GM19023 (cell line): Measurements from ENCODE around the gene PPP2R2C.

Source experiments
- ATAC-seq: cut with Tn5 transposase; IDR thresholded peaks from one replicate; pipeline ENCODE4 v1.9.1; 2021; ENCODE audit warnings: mild to moderate bottlenecking, moderate library complexity; ENCODE audit not compliant: unreplicated experiment

The PPP2R2C gene

DNA sequence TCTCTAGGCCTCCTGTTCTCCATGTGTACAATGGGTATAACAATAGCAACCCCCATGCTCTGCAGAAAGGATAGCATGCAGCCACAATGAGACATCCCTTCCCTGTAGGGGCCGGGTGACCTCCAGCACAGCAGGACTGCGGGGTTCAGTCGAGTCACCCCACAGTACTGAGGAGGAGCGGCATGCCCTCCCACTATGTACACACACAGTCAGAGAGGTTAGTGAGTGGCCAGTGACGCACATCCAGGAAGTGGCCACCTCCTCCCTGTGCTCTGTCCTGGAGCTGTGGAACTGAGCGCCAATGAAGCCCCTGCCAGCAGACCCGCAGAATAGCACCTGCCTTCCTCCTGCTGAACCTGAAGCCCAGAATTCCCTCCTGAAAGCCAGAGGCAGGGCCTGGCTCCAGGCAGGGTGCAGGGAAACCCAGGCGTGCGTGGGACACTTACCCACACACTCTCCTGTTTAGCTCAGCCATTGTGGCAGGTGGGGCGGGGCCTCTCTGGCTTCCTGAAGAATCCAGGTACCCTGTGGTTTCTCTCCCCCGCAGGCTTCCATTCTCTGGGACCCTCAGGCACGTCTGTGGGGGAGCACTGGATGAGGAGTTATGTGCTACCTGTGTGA lies 152.8 kb downstream of the PPP2R2C start:
- ATAC-seq = no peak

DNA sequence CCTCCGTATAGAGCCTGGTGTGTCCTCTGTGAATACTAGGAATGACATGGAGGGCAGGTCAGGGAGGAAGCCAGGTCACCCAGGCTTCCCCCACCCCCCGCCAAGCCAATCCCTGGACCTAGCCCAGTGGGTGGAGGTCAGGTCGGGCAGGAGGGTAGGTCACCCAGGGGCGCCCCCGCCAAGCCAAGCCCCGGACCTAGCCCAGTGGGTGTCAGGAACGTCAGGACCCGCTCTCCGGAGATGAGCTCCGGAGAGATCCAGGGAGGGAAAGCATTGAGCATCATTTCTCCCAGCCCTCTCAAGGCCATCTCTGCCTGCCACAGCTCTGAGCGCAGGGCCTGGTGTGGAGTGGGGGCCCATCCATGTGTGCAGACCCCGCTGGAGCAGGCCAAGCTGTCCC lies 154.2 kb downstream of the PPP2R2C start:
- ATAC-seq = no peak

DNA sequence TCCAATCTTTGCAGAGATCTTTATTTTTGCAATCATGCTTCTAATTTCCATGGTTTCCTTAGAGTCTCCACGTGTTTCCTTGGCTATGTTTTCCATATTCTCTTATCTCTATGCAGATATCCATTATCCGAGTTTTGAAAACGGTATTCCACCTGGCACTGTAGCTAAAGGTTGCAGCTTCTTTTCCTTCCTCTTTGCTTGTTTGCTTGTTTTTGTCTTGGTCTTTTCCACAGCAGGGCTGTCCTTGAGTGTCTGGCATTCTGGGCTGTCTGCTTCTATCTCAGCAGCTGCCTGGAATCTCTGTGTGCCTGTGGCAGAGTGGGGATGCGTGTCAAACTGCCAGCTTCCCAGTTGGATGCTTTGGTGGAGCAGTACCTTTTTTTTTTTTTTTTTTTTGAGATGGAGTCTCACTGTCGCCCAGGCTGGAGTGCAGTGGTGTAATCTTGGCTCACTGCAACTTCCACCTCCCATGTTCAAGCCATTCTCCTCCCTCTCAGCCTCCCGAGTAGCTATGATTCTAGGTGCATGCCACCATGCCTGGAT lies 155.9 kb downstream of the PPP2R2C start:
- ATAC-seq = no peak

GRCh38 chr4:6313216-6313615 lies 159.2 kb downstream of the PPP2R2C start:
- ATAC-seq = no peak

GRCh38 chr4:6309777-6310176 lies 162.6 kb downstream of the PPP2R2C start:
- no peak for ATAC-seq

DNA sequence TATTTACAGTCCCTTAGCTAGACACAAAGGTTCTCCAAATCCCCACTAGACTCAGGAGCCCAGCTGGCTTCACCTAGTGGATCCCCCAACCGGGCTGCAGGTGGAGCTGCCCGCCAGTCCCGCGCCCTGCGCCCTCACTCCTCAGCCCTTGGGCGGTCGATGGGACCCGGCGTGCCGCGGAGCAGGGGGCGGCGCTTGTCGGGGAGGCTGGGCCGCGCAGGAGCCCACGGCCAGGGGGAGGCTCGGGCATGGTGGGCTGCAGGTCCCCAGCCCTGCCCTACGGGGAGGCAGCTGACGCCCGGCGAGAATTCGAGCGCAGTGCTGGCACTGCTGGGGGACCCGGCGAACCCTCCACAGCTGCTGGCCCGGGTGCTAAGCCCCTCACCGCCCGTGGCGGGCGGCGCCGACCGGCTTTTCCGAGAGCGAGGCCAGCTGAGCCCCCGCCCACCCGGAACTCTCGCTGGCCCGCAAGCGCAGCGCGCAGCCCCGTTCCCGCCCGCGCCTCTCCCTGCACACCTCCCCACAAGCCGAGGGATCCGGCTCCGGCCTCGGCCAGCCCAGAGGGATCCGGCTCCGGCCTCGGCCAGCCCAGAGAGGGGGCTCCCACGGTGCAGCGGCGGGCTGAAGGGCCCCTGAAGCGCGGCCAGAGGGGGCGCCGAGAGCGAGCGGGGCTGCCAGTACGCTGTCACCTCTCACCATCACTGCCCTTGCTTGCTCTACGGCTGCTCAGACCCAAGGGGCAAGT lies 163.3 kb downstream of the PPP2R2C start:
- ATAC-seq = no peak

DNA sequence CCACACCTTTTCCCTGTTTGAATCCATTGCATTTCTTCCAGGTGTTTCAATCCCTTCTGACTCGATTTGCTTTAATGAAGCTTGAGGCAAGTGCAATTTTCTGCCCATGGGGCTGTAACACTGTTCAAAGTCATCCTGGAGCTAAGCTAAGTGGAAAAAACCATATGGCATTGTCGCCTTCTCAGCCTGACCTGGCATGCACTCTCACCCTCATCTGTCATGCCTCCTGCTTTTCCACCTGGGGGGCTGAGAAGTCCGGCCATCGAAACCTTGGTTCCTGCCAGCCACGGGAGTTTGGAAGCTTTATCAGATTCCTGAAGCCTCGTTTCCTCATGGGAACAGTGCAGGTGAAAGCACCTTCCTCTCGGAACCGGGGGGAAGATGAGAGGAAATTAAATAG lies 164.5 kb downstream of the PPP2R2C start:
- no peak for ATAC-seq

GRCh38 chr4:6307230-6307629 lies 165.2 kb downstream of the PPP2R2C start:
- ATAC-seq = no peak

GRCh38 chr4:6306299-6306698 lies 166.1 kb downstream of the PPP2R2C start:
- no peak for ATAC-seq

DNA sequence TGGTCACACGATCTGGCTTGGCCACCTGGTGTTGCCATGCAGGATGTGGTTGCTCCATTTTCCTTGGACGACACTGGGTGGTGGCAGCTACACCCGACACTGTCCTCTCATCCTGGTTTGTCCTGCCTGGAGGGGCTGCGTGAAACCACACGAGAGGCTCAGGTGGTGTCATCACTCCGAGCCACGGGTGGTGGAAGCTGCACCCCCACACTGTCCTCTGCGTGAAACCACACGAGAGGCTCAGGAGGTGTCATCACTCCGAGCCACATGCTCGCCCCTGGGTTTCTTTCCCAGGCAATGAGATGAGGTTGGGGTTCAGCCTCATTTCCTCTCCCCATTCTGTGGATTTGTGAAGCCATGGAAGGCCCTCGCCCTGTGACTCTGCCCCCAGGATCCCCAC lies 168.5 kb downstream of the PPP2R2C start:
- ATAC-seq = no peak

DNA sequence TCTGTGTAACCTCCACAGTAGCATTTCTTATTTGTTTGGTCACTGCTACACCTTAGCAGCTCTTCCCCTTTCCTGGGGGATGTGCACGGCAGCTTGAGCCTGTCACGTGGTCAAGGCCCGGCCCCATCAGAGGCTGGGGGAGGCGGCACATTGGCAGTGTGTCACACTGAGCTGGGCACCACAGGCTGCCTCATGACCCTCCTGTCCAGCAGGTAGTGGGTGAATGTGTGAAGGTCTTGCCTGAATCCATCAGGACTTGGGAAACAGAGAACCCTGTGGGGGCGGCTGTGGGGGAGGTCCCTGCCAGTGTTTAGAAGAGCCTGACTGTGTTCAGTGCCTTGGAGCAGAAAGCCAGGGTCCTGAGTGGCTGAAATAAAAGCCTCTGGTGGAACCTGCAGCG lies 169.5 kb downstream of the PPP2R2C start:
- no peak for ATAC-seq

GRCh38 chr4:6301732-6302442 lies 170.5 kb downstream of the PPP2R2C start:
- ATAC-seq = no peak

GRCh38 chr4:6301051-6301731 lies 171.2 kb downstream of the PPP2R2C start:
- no peak for ATAC-seq

- no peak for ATAC-seq
Observed at GRCh38 chr4:6300359-6300758, 172.1 kb downstream of the PPP2R2C start.

DNA sequence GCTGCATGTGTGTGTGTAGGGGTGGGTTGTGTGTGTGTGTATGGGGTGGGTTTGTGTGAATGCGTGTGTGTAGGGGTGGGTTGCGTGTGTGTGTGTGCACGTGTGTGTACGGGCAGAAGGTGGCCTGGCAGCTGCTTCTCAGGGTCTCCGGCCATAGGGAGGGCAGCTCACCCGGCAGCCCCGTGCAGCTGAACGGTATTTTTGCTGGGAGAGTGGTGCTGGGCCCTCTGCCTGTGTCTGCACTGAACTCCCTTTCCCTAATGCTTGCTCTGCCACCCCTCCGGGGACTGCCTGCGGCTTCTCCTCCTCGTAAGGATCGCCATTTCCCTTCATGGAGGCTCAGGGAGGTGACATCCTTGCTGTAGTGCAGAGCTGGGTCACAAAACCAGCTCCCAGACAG lies 172.5 kb downstream of the PPP2R2C start:
- no peak for ATAC-seq

DNA sequence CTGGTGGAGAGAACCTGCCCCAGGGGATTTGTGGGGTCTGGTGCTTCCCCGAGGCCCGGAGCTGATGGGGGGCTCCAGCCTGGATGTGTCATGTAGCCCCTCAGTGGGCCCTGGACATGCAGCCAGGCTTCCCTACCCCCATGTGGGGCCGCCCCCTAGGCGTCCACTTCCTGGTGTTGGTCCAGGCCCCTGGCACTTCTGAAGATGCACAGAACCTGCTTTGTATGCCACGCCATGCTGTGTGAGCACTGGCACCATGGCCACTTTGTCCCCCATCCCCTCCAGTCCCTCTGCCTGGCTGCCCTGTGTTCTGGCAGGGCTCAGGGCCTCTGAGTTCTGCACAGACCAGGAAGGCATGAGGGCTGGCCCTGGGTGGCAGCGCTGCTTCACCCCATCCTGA lies 173.6 kb downstream of the PPP2R2C start:
- ATAC-seq = no peak

DNA sequence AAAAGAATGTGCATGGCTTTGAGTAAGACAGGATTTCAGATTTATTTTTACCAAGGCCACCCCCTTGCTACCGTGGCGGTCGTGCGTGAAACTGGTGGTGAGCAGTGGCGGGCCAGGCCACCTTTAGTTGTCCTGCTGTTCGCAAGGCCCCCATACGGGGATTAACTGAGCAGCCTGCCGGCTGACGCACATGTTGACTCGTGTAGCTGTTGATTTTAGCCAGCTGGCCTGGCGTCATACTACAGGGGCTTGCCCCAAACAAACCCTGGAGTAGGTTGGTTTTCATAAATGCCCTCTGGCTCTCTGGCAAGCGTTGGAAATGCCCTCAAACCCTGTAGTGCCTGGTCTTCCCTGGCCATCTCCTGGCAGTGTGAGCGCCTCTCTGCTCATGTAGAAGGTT lies 174.4 kb downstream of the PPP2R2C start:
- ATAC-seq = no peak

DNA sequence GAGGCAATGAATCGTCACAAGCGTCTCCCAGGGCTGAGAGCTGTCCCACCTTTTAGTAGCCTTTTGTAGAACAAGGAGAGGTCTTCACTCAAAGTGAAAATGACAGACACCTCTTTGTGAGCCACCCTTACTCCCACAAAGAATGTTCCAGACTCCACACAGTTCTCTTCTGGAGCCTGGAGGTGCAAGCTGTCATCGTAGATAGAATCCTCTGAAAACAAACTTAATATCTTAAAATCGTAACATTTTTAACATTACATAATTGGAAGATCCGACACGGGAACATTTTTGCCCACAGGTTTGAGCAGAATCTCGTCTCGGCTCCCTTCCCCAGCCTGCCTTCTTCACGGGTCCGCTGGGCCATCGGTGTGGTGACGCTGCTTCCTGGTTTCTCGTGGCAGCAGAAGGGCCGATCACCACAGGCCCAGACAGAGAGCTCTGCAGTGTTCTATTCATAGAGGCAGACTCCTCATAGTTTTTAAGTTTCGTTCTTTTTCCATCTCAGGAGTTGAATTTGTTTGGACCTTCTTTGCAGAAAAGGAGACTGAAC lies 175.1 kb downstream of the PPP2R2C start:
- ATAC-seq = no peak

DNA sequence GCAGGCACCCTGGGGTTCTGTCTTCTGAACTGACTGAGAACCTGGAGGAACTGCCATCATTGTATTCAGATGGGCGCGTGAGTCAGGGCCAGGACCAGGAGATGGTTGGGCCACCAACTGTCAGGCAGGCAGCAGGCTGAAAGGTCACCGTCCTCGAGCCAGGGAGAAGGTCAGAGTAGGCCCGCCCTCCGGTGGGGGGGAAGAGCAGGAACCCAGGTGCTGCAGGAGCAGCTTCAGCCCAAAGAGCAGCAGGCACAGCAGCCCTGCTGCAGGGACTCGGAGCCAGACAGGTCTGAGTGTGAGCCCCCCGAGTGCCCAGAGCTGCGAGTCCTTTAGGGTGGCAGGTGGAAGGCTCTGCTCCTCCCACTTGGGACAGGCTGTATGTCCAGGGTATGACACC lies 176.4 kb downstream of the PPP2R2C start:
- no peak for ATAC-seq

- ATAC-seq = no peak
Observed at GRCh38 chr4:6295495-6295894, 176.9 kb downstream of the PPP2R2C start.
